ENCODE measurements around the gene ACTG2. TPM values are rescaled to one million over a fixed set of nuclear protein-coding genes. Genes with fewer than 3 reads are reported as not detected.
A peak's percentile ranks its signal among the peaks of the same experiment; 100 is the strongest.

Gene ACTG2
- total and polyA plus RNA-seq, 2 donors (not counting 1 experiment from before 2014, with no cell fraction given), result 4.1 to 600 TPM

GRCh38 chr2:73918856-73919255 lies 26.0 kb downstream of the ACTG2 start:
- H3K36me3 ChIP-seq (ENCODE audit: control insufficient read depth, insufficient read depth, low read length), result peaks cover 5% of the 10 kb centered on the region
- no peak overlapping the region for H3K9ac ChIP-seq (ENCODE audit: insufficient read depth, low read length)
- H3K4me3 ChIP-seq (replicated peaks in 1 of 4; ENCODE audit: control extremely low read depth in 1 of 4, insufficient read depth in 1 of 4, low read depth in 3 of 4, low read length in 4 of 4), result no peak overlapping the region
- DNase-seq (ENCODE audit: low read depth in 2 of 2), result no peak
- no peaks in the 10 kb centered on the region for H3K9me3 ChIP-seq (ENCODE audit: control insufficient read depth, insufficient read depth, low read depth, low read length)
- no peaks in the 10 kb centered on the region for H3K27me3 ChIP-seq (ENCODE audit: control insufficient read depth, insufficient read depth, low read length)
- H3K4me1 ChIP-seq (ENCODE audit: control insufficient read depth, extremely low read depth, insufficient read depth, low read length), result no peaks in the 10 kb centered on the region
- H3K79me2 ChIP-seq (ENCODE audit: control insufficient read depth, insufficient read depth, low read length), result no peaks in the 10 kb centered on the region
- no peak overlapping the region for H3K27ac ChIP-seq (ENCODE audit: insufficient read depth, low read length)
- no peak overlapping the region for H3K4me2 ChIP-seq (ENCODE audit: extremely low read depth, insufficient read depth, low read length)
- TF ChIP-seq EZH2 (IDR thresholded peaks at IDR 0.05; ENCODE audit: low read length, missing control alignments), result no peak
- TF ChIP-seq, protein P1, sequence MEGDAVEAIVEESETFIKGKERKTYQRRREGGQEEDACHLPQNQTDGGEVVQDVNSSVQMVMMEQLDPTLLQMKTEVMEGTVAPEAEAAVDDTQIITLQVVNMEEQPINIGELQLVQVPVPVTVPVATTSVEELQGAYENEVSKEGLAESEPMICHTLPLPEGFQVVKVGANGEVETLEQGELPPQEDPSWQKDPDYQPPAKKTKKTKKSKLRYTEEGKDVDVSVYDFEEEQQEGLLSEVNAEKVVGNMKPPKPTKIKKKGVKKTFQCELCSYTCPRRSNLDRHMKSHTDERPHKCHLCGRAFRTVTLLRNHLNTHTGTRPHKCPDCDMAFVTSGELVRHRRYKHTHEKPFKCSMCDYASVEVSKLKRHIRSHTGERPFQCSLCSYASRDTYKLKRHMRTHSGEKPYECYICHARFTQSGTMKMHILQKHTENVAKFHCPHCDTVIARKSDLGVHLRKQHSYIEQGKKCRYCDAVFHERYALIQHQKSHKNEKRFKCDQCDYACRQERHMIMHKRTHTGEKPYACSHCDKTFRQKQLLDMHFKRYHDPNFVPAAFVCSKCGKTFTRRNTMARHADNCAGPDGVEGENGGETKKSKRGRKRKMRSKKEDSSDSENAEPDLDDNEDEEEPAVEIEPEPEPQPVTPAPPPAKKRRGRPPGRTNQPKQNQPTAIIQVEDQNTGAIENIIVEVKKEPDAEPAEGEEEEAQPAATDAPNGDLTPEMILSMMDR (conservative IDR thresholded peaks at IDR 0.05 in 1 of 2, IDR thresholded peaks at IDR 0.05 in 1 of 2; ENCODE audit: low read depth in 1 of 2, low read length in 2 of 2), result no peak
- H4K20me1 ChIP-seq (ENCODE audit: control insufficient read depth, extremely low read depth, insufficient read depth, low read length), result no peaks in the 10 kb centered on the region
- H2AFZ ChIP-seq (ENCODE audit: low read length), result no peak overlapping the region

DNA sequence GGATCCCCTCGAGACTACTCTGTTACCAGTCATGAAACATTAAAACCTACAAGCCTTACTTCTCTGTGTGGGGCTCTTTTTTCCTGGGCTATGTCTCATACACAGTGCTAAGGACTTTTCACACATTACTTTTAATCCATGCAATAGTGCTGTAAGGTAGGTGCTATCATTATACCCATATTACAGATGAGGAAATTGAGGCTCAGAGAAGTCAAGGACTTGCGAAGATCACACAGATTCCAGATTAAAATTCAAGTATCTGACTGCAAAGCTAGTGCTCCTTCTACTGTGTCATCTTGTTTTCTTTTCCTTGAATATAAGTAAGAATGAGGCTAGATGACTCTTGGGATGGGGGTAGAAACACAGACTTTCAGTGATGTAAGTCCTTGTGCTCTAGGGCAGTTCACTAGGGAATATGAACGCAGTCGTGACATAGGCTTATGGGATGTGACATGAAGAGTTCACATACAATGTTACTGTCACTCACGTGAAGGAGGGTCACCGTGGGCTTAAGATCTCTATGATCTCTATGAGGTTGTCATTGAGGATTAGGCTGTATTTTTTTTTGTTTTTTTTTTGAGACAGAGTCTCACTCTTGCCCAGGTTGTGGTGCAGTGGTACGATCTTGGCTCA lies 26.9 kb downstream of the ACTG2 start:
- no peaks in the 10 kb centered on the region for H3K4me1 ChIP-seq (ENCODE audit: control insufficient read depth, extremely low read depth, insufficient read depth, low read length)
- no peak overlapping the region for H3K9ac ChIP-seq (ENCODE audit: insufficient read depth, low read length)
- no peaks in the 10 kb centered on the region for H3K79me2 ChIP-seq (ENCODE audit: control insufficient read depth, insufficient read depth, low read length)
- no peaks in the 10 kb centered on the region for H4K20me1 ChIP-seq (ENCODE audit: control insufficient read depth, extremely low read depth, insufficient read depth, low read length)
- no peak for DNase-seq (ENCODE audit: low read depth in 2 of 2)
- H2AFZ ChIP-seq (ENCODE audit: low read length), result no peak overlapping the region
- H3K4me3 ChIP-seq (replicated peaks in 1 of 4; ENCODE audit: control extremely low read depth in 1 of 4, insufficient read depth in 1 of 4, low read depth in 3 of 4, low read length in 4 of 4), result no peak overlapping the region
- TF ChIP-seq, protein P1 (conservative IDR thresholded peaks at IDR 0.05 in 1 of 2, IDR thresholded peaks at IDR 0.05 in 1 of 2; ENCODE audit: low read depth in 1 of 2, low read length in 2 of 2), result no peak
- no peak for TF ChIP-seq EZH2 (IDR thresholded peaks at IDR 0.05; ENCODE audit: low read length, missing control alignments)
- H3K27me3 ChIP-seq (ENCODE audit: control insufficient read depth, insufficient read depth, low read length), result no peaks in the 10 kb centered on the region
- H3K27ac ChIP-seq (ENCODE audit: insufficient read depth, low read length), result no peak overlapping the region
- H3K36me3 ChIP-seq (ENCODE audit: control insufficient read depth, insufficient read depth, low read length), result peaks cover 2% of the 10 kb centered on the region
- no peaks in the 10 kb centered on the region for H3K9me3 ChIP-seq (ENCODE audit: control insufficient read depth, insufficient read depth, low read depth, low read length)
- no peak overlapping the region for H3K4me2 ChIP-seq (ENCODE audit: extremely low read depth, insufficient read depth, low read length)

DNA sequence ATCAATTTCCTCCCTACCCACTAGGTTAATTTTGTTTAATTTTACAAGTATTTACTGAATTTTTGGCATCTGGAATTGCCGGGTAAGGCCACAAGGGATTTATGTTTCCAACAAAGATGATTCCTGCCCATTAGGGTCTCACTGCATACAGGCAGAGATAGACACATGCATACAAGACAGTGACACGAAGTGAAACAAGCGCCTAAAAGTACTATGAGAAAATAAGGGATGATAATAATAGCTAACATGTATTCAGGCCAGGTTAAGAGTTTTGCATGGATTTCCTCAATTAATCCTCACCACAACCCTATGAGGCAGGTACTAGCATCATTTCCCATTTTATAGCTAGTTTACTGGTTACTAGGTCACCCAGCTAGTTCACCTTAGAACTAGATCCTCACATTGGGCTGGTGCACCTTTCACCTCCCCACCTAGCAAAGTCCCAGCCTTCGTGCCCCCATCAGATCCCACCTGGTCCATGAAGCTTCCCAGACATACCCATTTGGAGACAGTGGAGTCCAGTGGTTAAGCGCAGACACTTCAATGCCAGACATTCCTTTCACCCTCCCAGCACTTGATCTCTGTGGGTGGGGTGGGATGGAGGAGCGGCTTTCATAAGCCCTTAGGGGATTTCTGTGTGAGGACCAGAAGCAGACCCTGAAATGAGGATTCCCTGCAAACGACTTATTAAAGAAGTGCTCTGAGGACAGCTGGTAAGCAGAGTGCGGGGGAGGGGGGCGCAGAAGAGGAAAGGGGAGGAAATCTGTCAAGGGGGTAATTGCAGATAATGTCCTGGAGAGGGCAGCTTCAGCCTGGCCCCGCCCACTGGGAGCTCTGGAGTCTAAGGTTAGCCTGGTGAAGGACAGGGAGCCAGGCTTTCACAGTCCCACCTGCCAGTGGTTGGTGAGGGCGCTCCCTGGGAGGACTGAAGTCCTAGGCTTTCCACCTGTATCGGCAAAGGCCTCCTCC lies 28.1 kb downstream of the ACTG2 start:
- no peaks in the 10 kb centered on the region for H4K20me1 ChIP-seq (ENCODE audit: control insufficient read depth, extremely low read depth, insufficient read depth, low read length)
- no peaks in the 10 kb centered on the region for H3K9me3 ChIP-seq (ENCODE audit: control insufficient read depth, insufficient read depth, low read depth, low read length)
- TF ChIP-seq EZH2 (IDR thresholded peaks at IDR 0.05; ENCODE audit: low read length, missing control alignments), result no peak
- TF ChIP-seq, protein P1 (conservative IDR thresholded peaks at IDR 0.05 in 1 of 2, IDR thresholded peaks at IDR 0.05 in 1 of 2; ENCODE audit: low read depth in 1 of 2, low read length in 2 of 2), result peak; percentile 8 to 38
- no peak overlapping the region for H3K4me2 ChIP-seq (ENCODE audit: extremely low read depth, insufficient read depth, low read length)
- H3K4me1 ChIP-seq (ENCODE audit: control insufficient read depth, extremely low read depth, insufficient read depth, low read length), result no peaks in the 10 kb centered on the region
- peak in 1 of 2 donors; percentile 25 for DNase-seq (ENCODE audit: low read depth in 2 of 2)
- no peak overlapping the region for H3K9ac ChIP-seq (ENCODE audit: insufficient read depth, low read length)
- H3K4me3 ChIP-seq (replicated peaks in 1 of 4; ENCODE audit: control extremely low read depth in 1 of 4, insufficient read depth in 1 of 4, low read depth in 3 of 4, low read length in 4 of 4), result no peak overlapping the region
- H3K36me3 ChIP-seq (ENCODE audit: control insufficient read depth, insufficient read depth, low read length), result peaks cover 2% of the 10 kb centered on the region
- H3K27me3 ChIP-seq (ENCODE audit: control insufficient read depth, insufficient read depth, low read length), result no peaks in the 10 kb centered on the region
- H3K79me2 ChIP-seq (ENCODE audit: control insufficient read depth, insufficient read depth, low read length), result no peaks in the 10 kb centered on the region
- no peak overlapping the region for H3K27ac ChIP-seq (ENCODE audit: insufficient read depth, low read length)
- no peak overlapping the region for H2AFZ ChIP-seq (ENCODE audit: low read length)
